Epithelial cell of proximal tubule (primary cell): ENCODE measurements around the gene HS3ST1. TPM values are rescaled to one million over a fixed set of nuclear protein-coding genes. Genes with fewer than 3 reads are reported as not detected.

Experiments
- DNase-seq: peaks from one replicate; pipeline ENCODE4 v3.0.0-alpha.2; 2011; ENCODE audit warnings: low read depth
- H3K4me3 ChIP-seq: 2 replicates; pipeline ENCODE4 v1.5.1; 2011; ENCODE audit warnings: low read depth, mild to moderate bottlenecking, low read length
- CTCF ChIP-seq: conservative IDR thresholded peaks from 2 replicates; pipeline ENCODE4 v1.5.1; 2012; ENCODE audit warnings: low read depth, mild to moderate bottlenecking, low read length
- total RNA-seq: library from RNA; depleted of rRNA; stranded (reverse); fragments of >200 nt; gene quantifications from 2 replicates; pipeline ENCODE4 v1.2.3, GENCODE V29; 2015

The HS3ST1 gene
- total RNA-seq, 1 donor from 2014 or later: 5.1 TPM

- TF ChIP-seq CTCF: no peak
- no peak overlapping the region for H3K4me3 ChIP-seq
- no peak for DNase-seq
These were observed 20.3 kb downstream of the HS3ST1 start for GRCh38 chr4:11408233-11408967.

GRCh38 chr4:11407551-11407950 lies 21.1 kb downstream of the HS3ST1 start:
- no peak overlapping the region for H3K4me3 ChIP-seq
- no peak for TF ChIP-seq CTCF
- no peak for DNase-seq

- DNase-seq: no peak
These were observed 24.3 kb downstream of the HS3ST1 start for GRCh38 chr4:11404431-11404830.

GRCh38 chr4:11402192-11402591 lies 26.5 kb downstream of the HS3ST1 start:
- no peak for TF ChIP-seq CTCF
- no peak overlapping the region for H3K4me3 ChIP-seq
- DNase-seq: no peak

More at GRCh38 chr4:11404431-11404830, 24.3 kb downstream of the HS3ST1 start:
- no peak for TF ChIP-seq CTCF
- H3K4me3 ChIP-seq: no peak overlapping the region

- no peak for DNase-seq
- no peak for TF ChIP-seq CTCF
- no peak overlapping the region for H3K4me3 ChIP-seq
These were observed 29.2 kb downstream of the HS3ST1 start for GRCh38 chr4:11399461-11399971.

- TF ChIP-seq CTCF: no peak
- no peak for DNase-seq
These were observed 30.7 kb downstream of the HS3ST1 start for GRCh38 chr4:11397819-11398610.

More at GRCh38 chr4:11397819-11398610, 30.7 kb downstream of the HS3ST1 start:
- H3K4me3 ChIP-seq: no peak overlapping the region
